KMS-11 (cell line): ENCODE measurements around the gene HEY2.

Experiments used
- H2AFZ ChIP-seq: fragments of 200-600 bp; sonication (generic); 2 replicates; pipeline ENCODE4 v1.6.1; 2016; ENCODE audit warnings: antibody characterized with exemption, mixed run types, low read depth
- H3K27ac ChIP-seq: fragments of 200-600 bp; sonication (generic); 2 replicates; pipeline ENCODE4 v1.6.1; 2016; ENCODE audit warnings: mild to moderate bottlenecking, mixed run types
- H3K27me3 ChIP-seq: fragments of 200-600 bp; sonication (generic); 2 replicates; pipeline ENCODE4 v1.6.1; 2017; ENCODE audit warnings: mild to moderate bottlenecking, low read depth, mixed run types, moderate library complexity; ENCODE audit not compliant: insufficient read depth
- H3K36me3 ChIP-seq: fragments of 200-600 bp; sonication (generic); 2 replicates; pipeline ENCODE4 v1.6.1; 2017; ENCODE audit warnings: mild to moderate bottlenecking, mixed run types; ENCODE audit not compliant: insufficient read depth
- H3K4me1 ChIP-seq: fragments of 200-600 bp; sonication (generic); 2 replicates; pipeline ENCODE4 v1.6.1; 2016; ENCODE audit warnings: mild to moderate bottlenecking, low read depth, mixed run types; ENCODE audit not compliant: poor library complexity, severe bottlenecking
- H3K4me2 ChIP-seq: fragments of 200-600 bp; sonication (generic); 2 replicates; pipeline ENCODE4 v1.7.0; 2016; ENCODE audit warnings: mild to moderate bottlenecking, mixed run types
- H3K4me3 ChIP-seq: fragments of 200-600 bp; sonication (generic); IDR thresholded peaks from 2 replicates; pipeline ENCODE4 v1.6.1; 2017; ENCODE audit warnings: low read depth, low read length, mixed read lengths; ENCODE audit not compliant: insufficient read depth
- H3K79me2 ChIP-seq: fragments of 200-600 bp; sonication (generic); 2 replicates; pipeline ENCODE4 v1.6.1; 2016; ENCODE audit warnings: low read depth, mixed run types; ENCODE audit not compliant: insufficient read depth
- H3K9ac ChIP-seq: fragments of 200-600 bp; sonication (generic); 2 replicates; pipeline ENCODE4 v1.6.1; 2016; ENCODE audit warnings: mild to moderate bottlenecking, mixed run types
- H4K20me1 ChIP-seq: fragments of 200-600 bp; sonication (generic); 2 replicates; pipeline ENCODE4 v1.6.1; 2016; ENCODE audit warnings: mild to moderate bottlenecking, mixed run types; ENCODE audit not compliant: insufficient read depth
- CTCF ChIP-seq: fragments of 200-600 bp; sonication (generic); conservative IDR thresholded peaks from 2 replicates; pipeline ENCODE4 v1.6.1; 2017; ENCODE audit warnings: low read depth, mild to moderate bottlenecking, antibody characterized with exemption, low read length, moderate library complexity, mixed read lengths

The HEY2 gene

GRCh38 chr6:125779924-125780539 is 30.6 kb downstream of the HEY2 start:
- Histone ChIP-seq H4K20me1 (no peaks in the 10 kb centered on the region), H3K9ac (peak overlapping the region; percentile 97), H3K4me1 (peaks cover 7% of the 10 kb centered on the region), H3K4me3 (no peak overlapping the region), H2AFZ (peak overlapping the region; percentile 93), H3K27me3 (no peaks in the 10 kb centered on the region), H3K4me2 (peak overlapping the region; percentile 91), H3K36me3 (no peaks in the 10 kb centered on the region), H3K27ac (peak overlapping the region; percentile 98), H3K79me2 (no peaks in the 10 kb centered on the region)
- no peak for TF ChIP-seq CTCF

GRCh38 chr6:125780540-125781313 is 31.3 kb downstream of the HEY2 start:
- Histone ChIP-seq H3K27me3 (no peaks in the 10 kb centered on the region), H3K4me1 (peaks cover 7% of the 10 kb centered on the region), H3K79me2 (no peaks in the 10 kb centered on the region), H3K9ac (peak overlapping the region; percentile 97), H4K20me1 (no peaks in the 10 kb centered on the region), H3K27ac (peak overlapping the region; percentile 98), H3K36me3 (no peaks in the 10 kb centered on the region), H3K4me3 (no peak overlapping the region), H3K4me2 (peak overlapping the region; percentile 91), H2AFZ (peak overlapping the region; percentile 93)
- no peak for TF ChIP-seq CTCF

GRCh38 chr6:125781314-125781868 is 32.0 kb downstream of the HEY2 start:
- Histone ChIP-seq H3K4me1 (peaks cover 7% of the 10 kb centered on the region), H3K27me3 (no peaks in the 10 kb centered on the region), H4K20me1 (no peaks in the 10 kb centered on the region), H3K79me2 (no peaks in the 10 kb centered on the region), H3K4me2 (peak overlapping the region; percentile 91), H3K4me3 (no peak overlapping the region), H3K36me3 (no peaks in the 10 kb centered on the region), H3K27ac (peak overlapping the region; percentile 98), H3K9ac (peak overlapping the region; percentile 97), H2AFZ (peak overlapping the region; percentile 93)
- TF ChIP-seq CTCF = no peak

- Histone ChIP-seq H3K27ac (no peak overlapping the region), H3K27me3 (no peaks in the 10 kb centered on the region), H3K36me3 (no peaks in the 10 kb centered on the region), H3K4me3 (no peak overlapping the region), H3K79me2 (no peaks in the 10 kb centered on the region), H3K4me1 (peaks cover 11% of the 10 kb centered on the region), H2AFZ (no peak overlapping the region), H4K20me1 (no peaks in the 10 kb centered on the region), H3K4me2 (no peak overlapping the region), H3K9ac (no peak overlapping the region)
- no peak for TF ChIP-seq CTCF
Observed at GRCh38 chr6:125784365-125784764, 34.9 kb downstream of the HEY2 start.
